Measurements from ENCODE around the gene NGDN. TPM values are rescaled to one million over a fixed set of nuclear protein-coding genes. Genes with fewer than 3 reads are reported as not detected.

NGDN gene
- total RNA-seq, 1 experiment from 2014 or later = 26.9 TPM

GRCh38 chr14:23485326-23485725 lies 15.8 kb downstream of the NGDN start:
- Histone ChIP-seq H3K9me3 (no peaks in the 10 kb centered on the region), H3K4me3 (no peak overlapping the region), H3K36me3 (no peaks in the 10 kb centered on the region), H3K27me3 (no peaks in the 10 kb centered on the region)
- DNase-seq = no peak

GRCh38 chr14:23486036-23486435 lies 16.5 kb downstream of the NGDN start:
- Histone ChIP-seq H3K9me3 (no peaks in the 10 kb centered on the region), H3K27me3 (no peaks in the 10 kb centered on the region), H3K4me3 (no peak overlapping the region), H3K36me3 (no peaks in the 10 kb centered on the region)
- no peak for DNase-seq

GRCh38 chr14:23487216-23487615 lies 17.7 kb downstream of the NGDN start:
- H3K36me3 ChIP-seq = no peaks in the 10 kb centered on the region
- H3K9me3 ChIP-seq = no peaks in the 10 kb centered on the region
- H3K27me3 ChIP-seq = no peaks in the 10 kb centered on the region
- DNase-seq = no peak
- no peak overlapping the region for H3K4me3 ChIP-seq

- Histone ChIP-seq H3K4me3 (no peak overlapping the region), H3K36me3 (no peaks in the 10 kb centered on the region), H3K27me3 (no peaks in the 10 kb centered on the region), H3K9me3 (no peaks in the 10 kb centered on the region)
- no peak for DNase-seq
Measured at GRCh38 chr14:23492618-23493272, 23.2 kb downstream of the NGDN start.

GRCh38 chr14:23494223-23494622 lies 24.7 kb downstream of the NGDN start:
- Histone ChIP-seq H3K27me3 (no peaks in the 10 kb centered on the region), H3K4me3 (no peak overlapping the region)
- DNase-seq = no peak

GRCh38 chr14:23512156-23512555 lies 42.7 kb downstream of the NGDN start:
- no peaks in the 10 kb centered on the region for H3K9me3 ChIP-seq
- no peak overlapping the region for H3K4me3 ChIP-seq
- no peaks in the 10 kb centered on the region for H3K27me3 ChIP-seq
- no peak for DNase-seq
- H3K36me3 ChIP-seq = no peaks in the 10 kb centered on the region

More at GRCh38 chr14:23494223-23494622, 24.7 kb downstream of the NGDN start:
- H3K9me3 ChIP-seq = no peaks in the 10 kb centered on the region
- H3K36me3 ChIP-seq = no peaks in the 10 kb centered on the region

- Histone ChIP-seq H3K36me3 (no peaks in the 10 kb centered on the region), H3K9me3 (no peaks in the 10 kb centered on the region), H3K27me3 (no peaks in the 10 kb centered on the region), H3K4me3 (no peak overlapping the region)
- no peak for DNase-seq
Measured at GRCh38 chr14:23513005-23513817, 43.7 kb downstream of the NGDN start.

GRCh38 chr14:23513818-23514643 lies 44.5 kb downstream of the NGDN start:
- Histone ChIP-seq H3K4me3 (no peak overlapping the region), H3K9me3 (no peaks in the 10 kb centered on the region), H3K36me3 (no peaks in the 10 kb centered on the region), H3K27me3 (no peaks in the 10 kb centered on the region)
- DNase-seq = peak; percentile 21

- H3K27me3 ChIP-seq = no peaks in the 10 kb centered on the region
- DNase-seq = peak; percentile 26
- no peak overlapping the region for H3K4me3 ChIP-seq
- H3K36me3 ChIP-seq = no peaks in the 10 kb centered on the region
- no peaks in the 10 kb centered on the region for H3K9me3 ChIP-seq
Measured at GRCh38 chr14:23514644-23514957, 45.1 kb downstream of the NGDN start.

GRCh38 chr14:23517650-23518326 lies 48.3 kb downstream of the NGDN start:
- Histone ChIP-seq H3K27me3 (no peaks in the 10 kb centered on the region), H3K9me3 (no peaks in the 10 kb centered on the region), H3K36me3 (no peaks in the 10 kb centered on the region), H3K4me3 (no peak overlapping the region)
- no peak for DNase-seq

GRCh38 chr14:23518709-23519108 lies 49.2 kb downstream of the NGDN start:
- no peak for DNase-seq
- H3K4me3 ChIP-seq = no peak overlapping the region
- no peaks in the 10 kb centered on the region for H3K27me3 ChIP-seq
- no peaks in the 10 kb centered on the region for H3K36me3 ChIP-seq
- no peaks in the 10 kb centered on the region for H3K9me3 ChIP-seq

GRCh38 chr14:23520899-23521533 lies 51.5 kb downstream of the NGDN start:
- no peak for DNase-seq
- no peaks in the 10 kb centered on the region for H3K9me3 ChIP-seq

GRCh38 chr14:23521785-23522640 lies 52.5 kb downstream of the NGDN start:
- no peaks in the 10 kb centered on the region for H3K27me3 ChIP-seq
- H3K4me3 ChIP-seq = no peak overlapping the region
- H3K9me3 ChIP-seq = no peaks in the 10 kb centered on the region
- no peak for DNase-seq
- no peaks in the 10 kb centered on the region for H3K36me3 ChIP-seq

More at GRCh38 chr14:23520899-23521533, 51.5 kb downstream of the NGDN start:
- Histone ChIP-seq H3K4me3 (no peak overlapping the region), H3K36me3 (no peaks in the 10 kb centered on the region), H3K27me3 (no peaks in the 10 kb centered on the region)

- no peaks in the 10 kb centered on the region for H3K9me3 ChIP-seq
- no peaks in the 10 kb centered on the region for H3K36me3 ChIP-seq
- H3K4me3 ChIP-seq = no peak overlapping the region
- no peaks in the 10 kb centered on the region for H3K27me3 ChIP-seq
- DNase-seq = no peak
Measured at GRCh38 chr14:23522643-23523198, 53.2 kb downstream of the NGDN start.

GRCh38 chr14:23523229-23524016 lies 53.9 kb downstream of the NGDN start:
- Histone ChIP-seq H3K36me3 (no peaks in the 10 kb centered on the region), H3K4me3 (no peak overlapping the region), H3K9me3 (no peaks in the 10 kb centered on the region), H3K27me3 (no peaks in the 10 kb centered on the region)
- no peak for DNase-seq
